K562 (cell line): ENCODE data around the gene GLUL. TPM values are rescaled to one million over a fixed set of nuclear protein-coding genes. Genes with fewer than 3 reads are reported as not detected.

Source experiments
- ATAC-seq: fragments of 200-7000 bp; cut with Tn5 transposase; 3 replicates; pipeline ENCODE4 v1.9.1; 2020; ENCODE audit warnings: moderate library complexity
- BruUV-seq: library from RNA; stranded (reverse); fragments of 400-500 nt; replicated peaks from 2 replicates; lab custom pipeline; 2021; lab: Mats Ljungman, UMichigan
- CTCF ChIA-PET: fragments of 300-600 bp; formaldehyde crosslinking; extraction: SDS; loops from one replicate; lab custom pipeline; 2021; ENCODE audit warnings: low intra/inter-chr PET ratio; lab: Yijun Ruan, JAX
- POLR2A ChIA-PET: fragments of 300-600, 350-650 bp; sonication (Branson Sonifier 250); formaldehyde crosslinking; extraction: SDS; loops from one replicate; lab custom pipeline; 2021; ENCODE audit warnings: antibody characterized with exemption, inconsistent platforms; lab: Yijun Ruan, JAX
- DNase-seq, 4 experiments: peaks; one replicate each; pipeline versions ENCODE4 v3.0.0 to v3.0.0-alpha.2; 2011 to 2018; ENCODE audit warnings: low spot score in 3 of 4, mixed read lengths in 3 of 4; ENCODE audit errors: extremely low read depth in 1 of 4
- FAIRE-seq: peaks from 2 replicates; lab custom pipeline; 2011; peaks lifted over from hg19 to GRCh38; lab: Jason Lieb, UNC
- H2AFZ ChIP-seq: 2 replicates; pipeline ENCODE4 v1.6.0; 2011; ENCODE audit warnings: low read depth, low read length, control low read depth, inconsistent platforms
- H3K27ac ChIP-seq: fragments of 200-600 bp; 3 replicates; pipeline ENCODE4 v1.8.0; 2011; ENCODE audit warnings: low read depth, mild to moderate bottlenecking, control low read depth, inconsistent platforms, low read length, moderate library complexity, mixed read lengths; ENCODE audit errors: extremely low read depth
- H3K27me3 ChIP-seq, 2 experiments: fragments of 300-600 bp in 1 of 2; 2 replicates in 1 of 2; 3 replicates in 1 of 2; pipeline versions ENCODE4 v1.6.0 to v1.8.0; 2011; ENCODE audit warnings: inconsistent platforms in 2 of 2, low read length in 2 of 2, mild to moderate bottlenecking in 1 of 2, mixed read lengths in 1 of 2, moderate library complexity in 1 of 2; ENCODE audit not compliant: control insufficient read depth in 2 of 2, insufficient read depth in 2 of 2
- H3K36me3 ChIP-seq: fragments of 300-600 bp; 3 replicates; pipeline ENCODE4 v1.8.0; 2011; ENCODE audit warnings: mild to moderate bottlenecking, low read length, inconsistent platforms; ENCODE audit not compliant: control insufficient read depth, insufficient read depth
- H3K4me1 ChIP-seq, 2 experiments: fragments of 200-600 bp in 1 of 2; replicated peaks in 1 of 2; 2 replicates in 1 of 2; 3 replicates in 1 of 2; pipeline versions ENCODE4 v1.5.1 to v1.8.0; 2011; ENCODE audit warnings: inconsistent platforms in 2 of 2, low read length in 2 of 2, mild to moderate bottlenecking in 1 of 2, mixed read lengths in 1 of 2, moderate library complexity in 1 of 2; ENCODE audit not compliant: control insufficient read depth in 2 of 2, insufficient read depth in 2 of 2
- H3K4me2 ChIP-seq: 2 replicates; pipeline ENCODE4 v1.6.1; 2011; ENCODE audit warnings: low read length, control low read depth, inconsistent platforms, mixed read lengths; ENCODE audit not compliant: insufficient read depth
- H3K4me3 ChIP-seq: fragments of 200-600 bp; sonication (generic), shearing (Covaris generic); 2 replicates; pipeline ENCODE4 v1.5.1; 2016; ENCODE audit warnings: control low read depth, inconsistent platforms
- H3K79me2 ChIP-seq: fragments of 200-600 bp; 3 replicates; pipeline ENCODE4 v1.8.0; 2011; ENCODE audit warnings: low read length, inconsistent platforms; ENCODE audit not compliant: control insufficient read depth, insufficient read depth
- H3K9ac ChIP-seq, 2 experiments: 2 replicates each; pipeline versions ENCODE4 v1.6.0 to v1.6.1; 2011; ENCODE audit warnings: low read depth in 2 of 2, low read length in 2 of 2, control low read depth in 1 of 2, inconsistent platforms in 1 of 2, mild to moderate bottlenecking in 1 of 2, mixed read lengths in 1 of 2; ENCODE audit not compliant: insufficient read depth in 1 of 2
- H3K9me1 ChIP-seq: one replicate; pipeline ENCODE4 v1.6.0; 2011; ENCODE audit warnings: inconsistent platforms, mild to moderate bottlenecking, low read length, moderate library complexity; ENCODE audit not compliant: control insufficient read depth, insufficient read depth
- H3K9me3 ChIP-seq: replicated peaks from 2 replicates; pipeline ENCODE4 v1.5.1; 2011; ENCODE audit warnings: low read depth, low read length, inconsistent platforms; ENCODE audit not compliant: control insufficient read depth, insufficient read depth
- H4K20me1 ChIP-seq: replicated peaks from 2 replicates; pipeline ENCODE4 v1.6.1; 2011; ENCODE audit warnings: low read length, inconsistent platforms, mixed read lengths; ENCODE audit not compliant: control insufficient read depth, insufficient read depth
- CHD4 ChIP-seq: fragments of 200-600 bp; sonication (generic); IDR thresholded peaks from 3 replicates; pipeline ENCODE4 v1.6.1; 2012; ENCODE audit warnings: low read depth, mild to moderate bottlenecking, mixed read lengths, low read length, inconsistent platforms; ENCODE audit not compliant: insufficient read depth, insufficient replicate concordance, poor library complexity, severe bottlenecking
- DNMT1 ChIP-seq: fragments of 450-650 bp; IDR thresholded peaks from 2 replicates; pipeline ENCODE4 v1.6.1; 2016; ENCODE audit warnings: antibody characterized with exemption, mild to moderate bottlenecking
- EZH2 ChIP-seq: IDR thresholded peaks from 2 replicates; pipeline ENCODE4 v1.6.1; 2012; ENCODE audit warnings: low read depth, mild to moderate bottlenecking, inconsistent platforms, low read length, borderline replicate concordance
- ILF3 ChIP-seq: fragments of 450-650 bp; IDR thresholded peaks from 2 replicates; pipeline ENCODE4 v1.6.1; 2018; ENCODE audit warnings: antibody characterized with exemption, mild to moderate bottlenecking, moderate library complexity, borderline replicate concordance
- ILK ChIP-seq: fragments of 450-650 bp; IDR thresholded peaks from 2 replicates; pipeline ENCODE4 v1.6.1; 2016; ENCODE audit warnings: missing genetic modification characterization, low read depth, mild to moderate bottlenecking, missing compliant biosample characterization, moderate library complexity, borderline replicate concordance
- MYBL2 ChIP-seq, 2 experiments: fragments of 450-650 bp in 1 of 2; sonication (generic) in 1 of 2; formaldehyde crosslinking in 1 of 2; IDR thresholded peaks; 2 replicates each; pipeline versions ENCODE4 v1.6.1 to v1.8.1; 2017 to 2022; ENCODE audit warnings: borderline replicate concordance in 1 of 2, inconsistent platforms in 1 of 2, low read depth in 1 of 2, mild to moderate bottlenecking in 1 of 2, missing genetic modification reagents in 1 of 2, moderate library complexity in 1 of 2
- RBM34 ChIP-seq: fragments of 200-400 bp; formaldehyde crosslinking; IDR thresholded peaks from 2 replicates; pipeline ENCODE4 v1.6.1; 2018; ENCODE audit warnings: low read length, borderline replicate concordance; ENCODE audit not compliant: insufficient read depth
- SMAD3 ChIP-seq: fragments of 450-650 bp; formaldehyde crosslinking; conservative IDR thresholded peaks from 2 replicates; pipeline ENCODE4 v1.4.0; 2020; ENCODE audit warnings: mild to moderate bottlenecking
- SRF ChIP-seq, 2 experiments: fragments of 250-450, 450-650 bp in 1 of 2; sonication (Bioruptor Pico) in 1 of 2; sonication (generic) in 1 of 2; formaldehyde crosslinking; IDR thresholded peaks; 2 replicates each; pipeline versions ENCODE4 v1.5.0 to v1.5.1; 2020 to 2022; ENCODE audit warnings: mild to moderate bottlenecking in 1 of 2, missing genetic modification reagents in 1 of 2
- TSC22D4 ChIP-seq: fragments of 450-650 bp; IDR thresholded peaks from 2 replicates; pipeline ENCODE4 v1.6.1; 2016; ENCODE audit warnings: missing genetic modification characterization, missing biosample characterization, control low read depth
- ZFP30 ChIP-seq: fragments of 250-450 bp; sonication (Bioruptor Pico); IDR thresholded peaks from 2 replicates; pipeline ENCODE4 v1.8.0; 2022; ENCODE audit warnings: moderate library complexity, mild to moderate bottlenecking, inconsistent platforms, borderline replicate concordance
- ZNF398 ChIP-seq: fragments of 250-450 bp; sonication (Bioruptor Pico); IDR thresholded peaks from 2 replicates; pipeline ENCODE4 v1.8.0; 2021; ENCODE audit warnings: moderate library complexity, mild to moderate bottlenecking, inconsistent platforms
- WGBS: fragments of 100-300 bp; shearing (Covaris generic); methylation state at CpG from one replicate; pipeline ENCODE4 v1.1.6; 2016; ENCODE audit warnings: low coverage, mixed read lengths; ENCODE audit not compliant: insufficient coverage; ENCODE audit errors: missing lambda C conversion rate; 5-methylcytosine and 5-hydroxymethylcytosine counted together
- in situ Hi-C: fragments of 300-500 bp; cut with MboI; formaldehyde crosslinking; loops from 4 replicates; pipeline ENCODE4 v1.15.0; 2018; ENCODE audit warnings: inconsistent platforms, mixed read lengths
- intact Hi-C: fragments of 100-400 bp; cut with micrococcal nuclease; formaldehyde crosslinking; loops from 2 replicates; pipeline ENCODE4 v1.14.2; 2022
- polyA plus RNA-seq, 8 experiments: library from polyadenylated mRNA; depleted of rRNA in 4 of 8; stranded (reverse) in 5 of 8; unstranded in 3 of 8; fragments of >200 nt; fragmentation: Nextera tagmentation in 2 of 8; fragmentation: Illumina TruSeq in 1 of 8; extraction: Ambion mirVana in 2 of 8; extraction: Trizol in 1 of 8; gene quantifications; 2 replicates each; pipeline versions ENCODE4 v1.2.1 to v1.2.3, GENCODE V29; 2011 to 2014; ENCODE audit warnings: inconsistent platforms in 1 of 8, missing spikeins in 1 of 8
- total RNA-seq, 7 experiments: library from RNA; depleted of rRNA in 6 of 7; stranded (reverse); fragments of >200 nt in 6 of 7; fragmentation: Illumina TruSeq in 2 of 7; extraction: Trizol in 2 of 7; gene quantifications; 2 replicates each; pipeline versions ENCODE4 v1.2.1 to v1.2.3, GENCODE V29; 2011 to 2021; ENCODE audit warnings: low replicate concordance in 1 of 7
- TF ChIP-seq, protein P1 (sequence below): fragments of 450-650 bp; IDR thresholded peaks from 2 replicates; pipeline ENCODE4 v1.7.0; 2016; ENCODE audit warnings: borderline replicate concordance
- TF ChIP-seq, protein P2 (sequence below): fragments of 250-450 bp; sonication (Bioruptor Pico); IDR thresholded peaks from 2 replicates; pipeline ENCODE4 v1.4.0; 2020; ENCODE audit warnings: mild to moderate bottlenecking, moderate library complexity

Gene GLUL
- total and polyA plus RNA-seq, 9 of the 15 experiments (the other 6 are each of a cell fraction or from before 2014, with no cell fraction given), result 1,088 to 4,222 (median 1,338) TPM

GRCh38 chr1:182410138-182410537, 18.5 kb upstream of the GLUL start:
- Histone ChIP-seq H3K4me2 (no peak overlapping the region), H4K20me1 (no peaks in the 10 kb centered on the region), H2AFZ (no peak overlapping the region), H3K4me3 (no peak overlapping the region), H3K79me2 (no peaks in the 10 kb centered on the region), H3K9me3 (no peaks in the 10 kb centered on the region), H3K9me1 (no peaks in the 10 kb centered on the region), H3K4me1 (no peaks in the 10 kb centered on the region), H3K36me3 (no peaks in the 10 kb centered on the region), H3K27ac (no peak overlapping the region), H3K27me3 (peaks cover 14 to 15% of the 10 kb centered on the region in 2 experiments; a peak in 4 of 5 replicates), H3K9ac (no peak overlapping the region)
- no TSS peak for BruUV-seq
- ChIA-PET CTCF (no interaction called here), POLR2A (interaction anchor here (0.6 kb wide), 1 partner anchor 1201 kb away, joined by 3 read pairs; no protein-coding TSS in a partner anchor)
- WGBS, result 2% methylated on average over 4 of the region's 4 CpGs
- DNase-seq (no peak), ATAC-seq (no peak), FAIRE-seq (no peak)
- intact Hi-C loops (no loop called here), in situ Hi-C loops (no loop called here)
- TF ChIP-seq DNMT1, result no peak
- no peak for TF ChIP-seq CHD4
- no peak for TF ChIP-seq ZFP30
- TF ChIP-seq, protein P1, sequence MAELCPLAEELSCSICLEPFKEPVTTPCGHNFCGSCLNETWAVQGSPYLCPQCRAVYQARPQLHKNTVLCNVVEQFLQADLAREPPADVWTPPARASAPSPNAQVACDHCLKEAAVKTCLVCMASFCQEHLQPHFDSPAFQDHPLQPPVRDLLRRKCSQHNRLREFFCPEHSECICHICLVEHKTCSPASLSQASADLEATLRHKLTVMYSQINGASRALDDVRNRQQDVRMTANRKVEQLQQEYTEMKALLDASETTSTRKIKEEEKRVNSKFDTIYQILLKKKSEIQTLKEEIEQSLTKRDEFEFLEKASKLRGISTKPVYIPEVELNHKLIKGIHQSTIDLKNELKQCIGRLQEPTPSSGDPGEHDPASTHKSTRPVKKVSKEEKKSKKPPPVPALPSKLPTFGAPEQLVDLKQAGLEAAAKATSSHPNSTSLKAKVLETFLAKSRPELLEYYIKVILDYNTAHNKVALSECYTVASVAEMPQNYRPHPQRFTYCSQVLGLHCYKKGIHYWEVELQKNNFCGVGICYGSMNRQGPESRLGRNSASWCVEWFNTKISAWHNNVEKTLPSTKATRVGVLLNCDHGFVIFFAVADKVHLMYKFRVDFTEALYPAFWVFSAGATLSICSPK, result no peak
- TF ChIP-seq MYBL2 (IDR thresholded peaks at IDR 0.05; ENCODE audit: low read depth), result no peak
- no peak for TF ChIP-seq MYBL2 (CRISPR knock-in tag; IDR thresholded peaks at IDR 0.05; ENCODE audit: borderline replicate concordance)
- no peak for TF ChIP-seq TSC22D4 (tag)
- no peak for TF ChIP-seq EZH2
- TF ChIP-seq ILK, result no peak
- TF ChIP-seq ILF3, result no peak
- TF ChIP-seq, protein P2, sequence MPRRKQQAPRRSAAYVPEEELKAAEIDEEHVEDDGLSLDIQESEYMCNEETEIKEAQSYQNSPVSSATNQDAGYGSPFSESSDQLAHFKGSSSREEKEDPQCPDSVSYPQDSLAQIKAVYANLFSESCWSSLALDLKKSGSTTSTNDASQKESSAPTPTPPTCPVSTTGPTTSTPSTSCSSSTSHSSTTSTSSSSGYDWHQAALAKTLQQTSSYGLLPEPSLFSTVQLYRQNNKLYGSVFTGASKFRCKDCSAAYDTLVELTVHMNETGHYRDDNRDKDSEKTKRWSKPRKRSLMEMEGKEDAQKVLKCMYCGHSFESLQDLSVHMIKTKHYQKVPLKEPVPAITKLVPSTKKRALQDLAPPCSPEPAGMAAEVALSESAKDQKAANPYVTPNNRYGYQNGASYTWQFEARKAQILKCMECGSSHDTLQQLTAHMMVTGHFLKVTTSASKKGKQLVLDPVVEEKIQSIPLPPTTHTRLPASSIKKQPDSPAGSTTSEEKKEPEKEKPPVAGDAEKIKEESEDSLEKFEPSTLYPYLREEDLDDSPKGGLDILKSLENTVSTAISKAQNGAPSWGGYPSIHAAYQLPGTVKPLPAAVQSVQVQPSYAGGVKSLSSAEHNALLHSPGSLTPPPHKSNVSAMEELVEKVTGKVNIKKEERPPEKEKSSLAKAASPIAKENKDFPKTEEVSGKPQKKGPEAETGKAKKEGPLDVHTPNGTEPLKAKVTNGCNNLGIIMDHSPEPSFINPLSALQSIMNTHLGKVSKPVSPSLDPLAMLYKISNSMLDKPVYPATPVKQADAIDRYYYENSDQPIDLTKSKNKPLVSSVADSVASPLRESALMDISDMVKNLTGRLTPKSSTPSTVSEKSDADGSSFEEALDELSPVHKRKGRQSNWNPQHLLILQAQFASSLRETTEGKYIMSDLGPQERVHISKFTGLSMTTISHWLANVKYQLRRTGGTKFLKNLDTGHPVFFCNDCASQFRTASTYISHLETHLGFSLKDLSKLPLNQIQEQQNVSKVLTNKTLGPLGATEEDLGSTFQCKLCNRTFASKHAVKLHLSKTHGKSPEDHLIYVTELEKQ (CRISPR knock-in tag), result no peak
- TF ChIP-seq RBM34, result no peak
- no peak for TF ChIP-seq SRF (CRISPR knock-in tag; IDR thresholded peaks at IDR 0.05)
- no peak for TF ChIP-seq SMAD3 (CRISPR knock-in tag)
- no peak for TF ChIP-seq ZNF398 (CRISPR knock-in tag)
